Activated T-helper 1 cell treated with Interleukin-2 at 50 U/mL for 16 hours (primary cell): Measurements from ENCODE around the gene DCAKD.

Source experiments
- DNase-seq: peaks from one replicate; pipeline ENCODE4 v3.0.0-alpha.2; 2020; ENCODE audit warnings: low read depth

The DCAKD gene, protein sequence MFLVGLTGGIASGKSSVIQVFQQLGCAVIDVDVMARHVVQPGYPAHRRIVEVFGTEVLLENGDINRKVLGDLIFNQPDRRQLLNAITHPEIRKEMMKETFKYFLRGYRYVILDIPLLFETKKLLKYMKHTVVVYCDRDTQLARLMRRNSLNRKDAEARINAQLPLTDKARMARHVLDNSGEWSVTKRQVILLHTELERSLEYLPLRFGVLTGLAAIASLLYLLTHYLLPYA

DNA sequence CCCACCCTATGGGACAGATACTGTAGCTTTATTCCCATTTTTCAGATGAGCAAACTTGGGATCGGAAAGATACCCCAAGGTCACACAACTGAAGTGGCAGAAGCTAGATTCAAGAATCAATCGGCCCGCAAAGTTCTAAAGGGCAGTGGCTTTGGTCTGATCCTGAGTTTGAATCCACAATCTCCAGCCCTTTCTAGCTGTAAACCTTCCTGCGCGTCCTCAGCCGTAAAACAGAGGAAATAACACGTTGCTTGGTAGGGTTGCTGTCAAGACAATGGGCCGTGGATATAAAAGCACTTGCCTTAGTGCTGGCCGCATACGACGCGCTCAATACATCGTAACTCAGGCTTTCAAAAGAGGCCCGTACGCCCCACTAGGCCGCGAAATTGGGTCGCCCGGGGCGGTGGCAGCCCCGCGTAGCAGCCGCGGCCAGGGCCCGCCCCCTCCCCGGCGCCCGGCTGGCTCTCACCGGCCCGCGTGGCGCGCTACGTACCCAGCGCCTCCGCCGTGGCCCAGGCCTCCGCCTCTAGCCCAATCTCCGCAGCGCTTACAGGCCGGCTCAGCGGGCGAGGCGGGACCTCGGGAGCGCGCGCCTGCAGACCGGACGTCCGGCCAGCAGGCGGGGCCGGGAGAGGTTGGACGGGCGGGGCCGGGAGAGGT lies at the start of gene DCAKD:
TSS of gene DCAKD (minus strand) at position 573 of the 660 bp plus-strand sequence. CDS start 16,747 bp downstream, outside the sequence.
- peak; percentile 86 for DNase-seq

DNA sequence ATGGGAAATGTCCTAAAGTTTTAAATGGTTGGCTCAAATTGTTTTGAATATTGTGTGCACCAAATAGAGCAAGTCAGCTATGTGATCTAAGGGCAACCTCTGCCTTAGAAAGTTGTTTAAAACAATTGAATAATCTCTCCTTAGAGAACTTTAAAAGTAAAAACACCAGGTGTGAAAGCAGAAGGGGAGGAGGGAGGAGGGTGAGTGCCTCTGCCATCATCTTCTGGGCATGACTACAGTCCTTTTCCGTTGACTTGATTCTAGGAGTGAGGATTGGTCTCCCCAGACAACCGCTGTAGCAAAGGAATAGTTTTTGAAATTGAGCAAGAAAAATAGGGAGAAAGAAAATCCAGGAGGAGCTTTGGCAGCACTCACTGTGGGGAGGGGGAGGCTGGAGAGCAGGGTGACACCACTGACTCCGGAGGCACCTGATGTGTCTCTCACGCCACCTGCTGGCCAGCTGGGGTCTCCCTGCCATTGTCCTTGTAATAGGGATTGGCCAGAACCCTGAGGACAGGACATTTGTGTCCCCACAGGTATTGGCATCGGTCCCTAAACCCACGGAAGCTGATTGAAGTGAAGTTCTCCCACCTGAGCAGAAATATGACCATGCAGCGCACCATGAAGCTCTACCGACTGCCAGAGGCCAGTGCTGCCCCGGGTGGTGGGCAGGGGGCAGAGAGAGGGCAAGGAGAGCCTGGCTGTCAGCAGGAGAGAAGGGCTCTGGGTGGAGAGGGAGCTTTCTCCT lies 47.6 kb upstream of the DCAKD start:
- DNase-seq, result peak; percentile 52

DNA sequence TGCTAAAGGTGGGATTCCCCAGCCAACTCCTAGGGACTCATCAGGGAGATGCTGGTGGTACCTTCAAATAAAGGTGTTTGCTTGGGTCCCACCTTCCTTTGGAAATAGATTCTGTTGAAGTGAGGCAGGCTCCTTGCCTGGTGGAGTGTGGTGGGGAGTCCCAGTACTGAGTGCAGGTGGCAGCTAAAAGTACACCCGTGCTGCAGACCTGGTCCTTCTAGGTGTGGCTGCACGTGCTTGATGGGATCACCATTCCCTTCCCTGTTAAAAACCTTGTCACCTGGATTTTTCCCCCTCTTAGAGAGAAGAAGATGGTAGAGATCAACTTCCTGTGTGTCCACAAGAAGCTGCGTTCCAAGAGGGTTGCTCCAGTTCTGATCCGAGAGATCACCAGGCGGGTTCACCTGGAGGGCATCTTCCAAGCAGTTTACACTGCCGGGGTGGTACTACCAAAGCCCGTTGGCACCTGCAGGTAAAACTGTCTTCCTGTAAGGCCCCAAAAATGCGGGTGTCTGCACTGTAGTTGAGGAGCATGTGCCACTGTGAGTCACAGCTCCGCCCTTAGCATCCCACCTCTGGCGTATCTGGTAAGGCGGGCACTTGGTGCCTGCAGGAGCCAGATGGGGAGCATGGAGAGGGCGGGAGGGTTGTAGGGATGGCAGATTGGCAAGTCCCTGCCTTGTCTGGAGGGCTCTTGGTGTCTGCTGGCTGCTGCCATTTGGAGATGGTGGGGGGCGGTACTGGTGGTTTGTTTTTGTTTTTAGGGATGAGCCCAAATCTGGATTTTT lies 46.8 kb upstream of the DCAKD start:
- DNase-seq, result no peak

DNA sequence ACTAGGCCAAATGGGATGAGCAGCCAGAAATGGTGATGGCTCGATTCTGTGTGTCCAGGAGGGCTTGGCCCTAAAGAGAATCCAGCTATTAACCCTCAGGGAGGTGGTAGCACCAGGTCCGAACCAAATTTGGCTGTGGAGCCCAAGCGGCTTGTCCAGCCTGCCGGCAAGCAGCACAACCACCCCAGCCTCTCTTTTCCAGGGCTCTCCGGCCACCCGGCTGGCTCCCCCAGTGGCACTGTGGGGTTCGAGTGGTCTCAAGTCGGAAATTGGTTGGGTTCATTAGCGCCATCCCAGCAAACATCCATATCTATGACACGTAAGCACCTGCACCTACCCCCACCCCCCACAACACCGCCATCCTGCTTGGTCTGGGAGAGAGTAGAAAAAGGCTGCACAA lies 45.5 kb upstream of the DCAKD start:
- DNase-seq, result no peak

DNA sequence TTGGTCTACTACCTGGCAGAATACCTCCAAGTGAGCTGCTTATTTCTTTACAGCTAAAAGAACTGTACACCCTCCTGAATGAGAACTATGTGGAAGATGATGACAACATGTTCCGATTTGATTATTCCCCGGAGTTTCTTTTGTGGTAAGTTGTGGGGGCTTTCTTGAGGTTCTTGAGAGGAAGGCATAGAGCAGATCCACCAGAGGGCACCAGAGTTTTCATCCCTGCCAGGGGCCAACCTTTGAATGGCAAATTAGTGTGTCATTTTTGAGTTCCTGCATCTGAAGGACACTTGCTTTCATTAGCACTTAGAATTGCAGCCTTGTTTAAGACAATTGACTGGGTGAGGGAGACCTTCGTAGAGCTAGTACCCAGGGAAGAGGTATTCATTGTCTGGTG lies 44.7 kb upstream of the DCAKD start:
- no peak for DNase-seq

DNA sequence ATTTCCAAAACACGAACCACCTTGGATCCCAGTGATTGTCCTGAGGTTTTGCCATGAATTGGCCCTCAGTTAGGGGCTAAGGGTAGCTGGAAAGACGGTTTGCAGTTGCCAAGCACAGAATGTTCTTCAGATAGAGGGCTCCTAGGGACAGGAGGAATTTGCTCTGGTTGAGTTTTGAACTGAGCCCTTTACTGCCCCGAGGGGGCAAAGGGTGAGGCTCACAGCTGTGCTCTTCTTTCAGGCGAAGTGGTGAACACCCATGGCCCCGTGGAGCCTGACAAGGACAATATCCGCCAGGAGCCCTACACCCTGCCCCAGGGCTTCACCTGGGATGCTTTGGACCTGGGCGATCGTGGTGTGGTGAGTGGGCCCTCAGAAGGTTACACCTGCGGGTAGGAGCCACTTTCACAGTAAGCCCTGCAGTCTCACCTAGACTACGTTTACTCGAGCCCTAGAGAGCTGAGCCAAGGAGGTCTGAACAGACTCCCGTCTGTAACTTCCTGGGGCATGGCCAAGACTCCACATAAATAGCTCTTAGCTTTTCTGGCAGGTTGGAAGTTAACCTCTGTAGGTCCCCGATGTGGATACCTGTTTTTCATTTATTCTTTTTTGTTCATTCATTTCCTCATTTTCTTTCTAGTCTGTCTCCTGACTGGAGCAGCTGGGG lies 42.1 kb upstream of the DCAKD start:
- DNase-seq, result no peak

DNA sequence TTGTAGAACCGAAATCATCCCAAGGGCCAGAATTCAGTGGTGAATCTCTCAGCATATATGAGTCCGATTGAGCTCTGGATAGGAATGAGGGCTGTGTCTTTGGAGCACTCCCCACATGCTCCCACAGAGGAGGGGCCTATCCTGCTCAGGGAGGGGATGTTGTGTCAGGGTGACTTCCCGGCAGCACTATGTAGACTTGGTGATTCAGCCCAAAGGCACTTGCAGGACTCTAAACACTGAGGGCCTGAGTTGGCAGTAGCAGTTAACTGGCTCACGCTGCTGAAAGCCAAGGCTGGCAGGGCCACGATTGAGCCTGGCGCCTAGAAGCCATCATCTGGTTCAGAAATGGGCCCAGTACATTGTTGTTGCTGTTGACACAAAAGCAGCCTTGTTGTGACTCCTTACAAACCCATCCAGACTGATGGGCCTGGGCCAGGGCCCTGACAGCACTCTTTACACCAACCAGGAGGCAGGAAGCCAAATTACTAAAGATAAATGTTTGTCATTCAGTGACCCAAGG lies 41.5 kb upstream of the DCAKD start:
- no peak for DNase-seq

DNA sequence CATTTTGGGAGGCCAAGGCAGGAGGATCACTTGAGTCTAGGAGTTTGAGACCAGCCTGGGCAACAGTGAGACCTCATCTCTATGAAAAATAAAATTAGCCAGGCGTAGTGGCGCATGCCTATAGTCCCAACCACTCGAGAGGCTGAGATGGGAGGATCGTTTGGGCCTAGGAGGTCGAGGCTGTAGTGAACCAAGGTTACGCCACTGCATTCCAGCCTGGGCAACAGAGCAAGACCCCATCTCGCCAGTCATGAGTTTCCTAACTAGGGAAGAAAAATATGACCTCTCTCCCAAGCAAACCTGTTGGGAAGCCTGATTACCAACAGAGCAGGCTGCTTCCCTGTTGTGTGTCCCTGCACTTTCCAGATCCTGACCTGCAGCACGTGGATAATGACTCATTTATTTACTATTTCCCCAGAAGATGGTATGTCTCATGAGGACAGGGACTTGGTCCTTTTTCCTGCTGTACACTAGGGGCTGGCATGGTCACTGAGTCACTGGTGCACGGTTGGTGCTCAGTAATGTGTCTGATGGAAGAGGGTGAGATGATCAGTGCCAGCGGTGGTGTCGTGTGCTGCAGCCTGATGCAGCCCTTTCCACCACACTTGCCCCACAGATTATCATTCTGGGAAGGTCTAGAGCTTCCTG lies 40.5 kb upstream of the DCAKD start:
- DNase-seq, result no peak

DNA sequence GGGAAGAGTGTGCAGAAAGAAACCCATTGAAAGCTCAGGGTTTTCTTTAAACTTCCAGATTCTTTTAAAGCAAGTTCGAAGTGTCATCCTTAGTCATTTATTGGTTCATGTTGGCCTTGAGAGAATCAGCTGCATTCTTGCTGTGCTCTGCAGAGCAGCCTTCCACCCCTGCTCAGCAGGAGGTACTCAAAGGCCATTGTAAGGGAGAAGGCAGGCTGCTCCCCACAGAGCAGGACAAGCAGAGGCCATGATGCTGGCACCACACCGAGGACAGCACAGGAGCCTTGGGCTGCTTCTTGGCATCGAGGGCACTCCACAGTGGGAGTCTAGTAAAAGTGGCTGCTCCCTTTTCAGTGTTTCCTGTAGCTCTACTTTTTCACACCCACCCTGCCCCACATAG lies 39.3 kb upstream of the DCAKD start:
- DNase-seq, result no peak

DNA sequence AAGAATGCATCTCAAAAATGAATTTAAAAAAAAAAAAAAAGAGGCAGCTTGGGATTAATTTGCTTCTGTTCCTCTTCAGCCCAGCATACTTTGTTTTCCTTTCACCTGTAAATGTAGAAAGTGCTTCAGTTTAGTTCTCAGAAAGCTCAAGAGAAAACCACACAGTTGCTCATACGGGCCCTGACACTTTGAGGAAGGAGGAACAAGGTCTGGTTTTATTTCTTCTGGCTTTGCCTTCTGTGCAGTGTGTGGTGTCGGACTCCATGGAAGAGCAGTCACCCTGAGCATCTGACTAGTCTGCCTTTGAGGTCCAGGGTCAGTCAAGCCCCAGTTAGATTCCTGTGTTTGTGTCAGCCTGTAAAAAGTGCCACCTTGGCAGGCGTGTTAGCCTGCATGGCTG lies 37.3 kb upstream of the DCAKD start:
- DNase-seq, result no peak

DNA sequence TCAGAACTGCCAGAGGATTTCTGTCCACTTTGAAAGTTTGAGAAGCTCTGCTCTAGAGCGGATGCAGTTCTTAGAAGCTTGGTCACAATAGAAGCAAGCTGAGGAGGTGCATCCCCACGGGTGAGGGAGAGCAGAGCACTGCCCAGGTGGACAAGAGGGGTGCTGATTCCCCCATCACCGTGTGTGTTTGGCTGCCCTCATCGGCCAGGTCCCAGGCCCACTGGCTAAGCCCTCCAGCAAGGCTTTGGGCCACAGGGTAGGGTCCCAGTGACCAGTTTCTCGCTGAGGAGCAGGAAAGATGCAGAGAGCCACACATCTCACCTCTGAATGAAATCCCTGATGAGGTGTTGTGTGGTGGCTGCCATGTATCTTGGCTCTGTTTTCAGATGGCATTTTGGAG lies 36.5 kb upstream of the DCAKD start:
- no peak for DNase-seq

DNA sequence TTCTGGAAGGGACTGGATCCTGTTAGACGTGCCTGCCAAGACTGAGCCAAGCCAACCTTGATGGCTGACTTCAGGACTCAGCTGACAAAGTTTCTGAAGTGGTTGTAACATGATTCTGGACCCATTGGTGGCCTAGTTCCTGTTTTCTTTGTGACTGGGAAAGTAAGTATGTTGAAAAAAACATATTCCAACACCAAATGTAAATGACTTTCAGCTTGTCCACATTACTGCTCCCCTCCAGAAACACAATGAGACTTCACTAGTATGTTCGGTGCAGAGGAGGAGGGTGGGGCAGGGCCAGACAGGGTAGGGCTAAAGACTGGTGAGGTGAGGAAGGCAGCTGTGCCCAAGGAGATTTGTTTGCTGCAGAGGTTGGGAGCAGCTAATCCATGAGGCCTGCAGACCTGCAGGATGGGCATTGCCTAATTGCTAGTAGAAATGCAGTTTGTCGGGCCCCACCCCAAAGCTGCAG lies 36.1 kb upstream of the DCAKD start:
- DNase-seq, result no peak

DNA sequence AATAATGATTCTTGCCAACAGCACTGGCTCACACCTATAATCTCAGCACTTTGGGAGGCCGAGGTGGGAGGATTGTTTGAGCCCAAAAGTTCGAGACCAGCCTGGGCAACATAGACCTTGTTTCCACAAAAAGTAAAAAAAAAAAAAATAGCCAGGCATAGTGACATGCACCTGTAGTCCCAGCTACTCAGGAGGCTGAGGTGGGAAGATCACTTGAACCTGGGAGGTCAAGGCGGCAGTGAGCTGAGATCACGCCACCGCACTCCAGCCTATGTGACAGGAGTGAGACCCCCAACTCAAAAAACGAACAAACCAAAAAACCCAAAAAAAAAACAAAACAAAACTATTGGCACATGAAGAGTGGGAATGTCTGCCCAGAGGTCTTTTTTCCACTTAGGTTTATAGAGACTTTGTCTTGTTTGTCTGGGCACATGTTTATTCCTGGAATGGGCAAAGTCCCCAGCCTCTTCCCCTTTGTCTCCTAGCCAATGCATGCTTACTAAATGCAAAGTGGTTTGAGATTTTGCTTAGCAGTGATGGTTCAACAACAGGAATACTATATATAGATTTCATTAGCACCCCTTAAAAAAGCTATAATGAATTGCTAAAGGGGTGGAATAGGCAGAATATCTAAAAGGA lies 35.6 kb upstream of the DCAKD start:
- no peak for DNase-seq

DNA sequence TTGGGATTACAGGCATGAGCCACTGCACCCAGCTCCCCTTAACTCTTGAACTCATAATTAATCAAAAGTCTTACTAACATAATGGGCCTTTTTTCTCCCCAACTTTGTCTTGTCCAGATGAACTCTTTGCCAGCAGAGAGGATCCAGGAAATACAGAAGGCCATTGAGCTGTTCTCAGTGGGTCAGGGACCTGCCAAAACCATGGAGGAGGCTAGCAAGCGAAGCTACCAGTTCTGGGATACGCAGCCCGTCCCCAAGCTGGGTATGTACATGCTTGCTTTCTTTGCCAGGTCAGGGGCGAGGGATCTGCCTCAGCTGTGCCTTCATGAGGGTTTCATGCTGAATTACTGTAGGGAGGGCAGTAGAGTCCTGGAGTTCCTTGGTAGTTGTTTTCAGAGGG lies 35.0 kb upstream of the DCAKD start:
- no peak for DNase-seq

DNA sequence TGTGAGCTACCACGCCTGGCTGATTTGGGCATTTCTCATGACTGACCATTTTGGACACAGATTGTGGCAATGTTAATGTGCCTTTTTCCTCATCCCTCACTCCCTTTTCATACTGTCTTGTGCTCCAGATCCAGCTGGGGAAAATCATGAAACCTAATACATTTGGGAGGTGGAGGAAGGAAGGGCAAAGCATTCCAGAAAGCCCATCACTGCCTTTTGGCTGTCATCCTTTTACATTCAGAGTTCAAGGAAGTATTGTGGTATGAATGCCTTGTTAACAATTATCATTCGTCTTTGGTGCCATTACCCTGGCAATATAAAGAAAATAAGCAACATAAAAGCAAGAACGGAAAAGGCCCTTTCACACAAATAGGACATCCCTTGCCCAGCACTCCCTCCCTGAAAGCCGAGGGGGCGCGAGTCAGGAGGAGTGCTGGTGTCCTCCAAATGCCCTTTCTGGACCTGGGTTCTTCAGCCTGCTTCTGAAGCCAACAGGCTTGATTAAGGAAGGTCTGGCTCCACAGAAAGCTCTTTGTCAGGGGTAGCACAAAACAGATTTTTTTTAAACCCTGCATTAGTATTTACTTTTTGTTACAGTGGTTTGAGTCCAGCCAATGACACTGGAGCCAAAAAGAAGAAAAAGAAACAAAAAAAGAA lies 29.7 kb upstream of the DCAKD start:
- no peak for DNase-seq

DNA sequence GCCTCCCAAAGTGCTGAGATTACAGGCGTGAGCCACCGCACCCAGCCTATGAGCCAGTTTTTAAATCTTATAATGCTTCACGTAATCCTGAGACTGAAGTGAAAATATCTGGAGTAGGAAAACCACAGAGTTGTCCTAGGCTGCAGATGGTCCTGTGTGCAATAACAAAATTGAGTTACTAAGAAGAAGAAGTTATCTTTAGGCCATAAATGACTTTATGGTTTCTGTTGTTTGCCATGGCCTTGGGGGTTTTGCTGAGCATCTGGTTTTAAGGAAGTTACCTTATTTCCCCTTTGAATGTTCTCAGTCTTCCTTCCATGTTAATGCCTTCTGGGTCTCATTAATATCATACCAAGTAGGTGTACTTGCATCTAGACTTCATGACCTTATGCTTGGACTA lies 26.2 kb upstream of the DCAKD start:
- no peak for DNase-seq

DNA sequence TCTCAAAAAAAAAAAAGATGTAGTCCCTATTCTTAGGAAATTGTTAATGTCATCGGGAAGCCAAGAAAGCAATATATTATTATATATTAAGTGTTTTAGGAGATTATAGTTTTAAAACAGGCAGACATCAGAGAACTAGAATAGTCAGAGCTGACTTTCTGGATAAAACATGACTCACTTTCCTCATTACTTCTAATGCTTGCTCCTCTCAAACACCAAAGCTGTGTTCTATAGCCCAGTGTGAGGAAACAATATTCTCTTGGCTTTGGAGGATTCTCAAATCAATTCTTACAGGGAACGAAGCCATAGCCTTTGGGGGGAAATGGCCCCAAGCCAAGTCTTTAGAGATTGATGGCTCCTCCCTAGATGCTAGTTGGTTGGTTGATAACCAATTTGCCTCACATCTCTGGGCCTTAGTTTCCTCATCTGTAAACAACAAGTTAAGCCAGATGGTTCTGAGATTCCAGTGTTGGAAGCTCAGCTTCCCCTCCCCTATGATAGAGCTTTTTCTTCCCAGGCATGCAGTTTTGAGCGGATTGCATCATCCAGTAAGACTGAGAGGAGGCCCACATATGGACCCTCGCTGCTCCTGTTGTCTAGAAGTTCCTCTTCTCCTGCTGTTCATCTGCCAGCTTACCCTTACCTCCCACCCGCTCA lies 22.1 kb upstream of the DCAKD start:
- no peak for DNase-seq

DNA sequence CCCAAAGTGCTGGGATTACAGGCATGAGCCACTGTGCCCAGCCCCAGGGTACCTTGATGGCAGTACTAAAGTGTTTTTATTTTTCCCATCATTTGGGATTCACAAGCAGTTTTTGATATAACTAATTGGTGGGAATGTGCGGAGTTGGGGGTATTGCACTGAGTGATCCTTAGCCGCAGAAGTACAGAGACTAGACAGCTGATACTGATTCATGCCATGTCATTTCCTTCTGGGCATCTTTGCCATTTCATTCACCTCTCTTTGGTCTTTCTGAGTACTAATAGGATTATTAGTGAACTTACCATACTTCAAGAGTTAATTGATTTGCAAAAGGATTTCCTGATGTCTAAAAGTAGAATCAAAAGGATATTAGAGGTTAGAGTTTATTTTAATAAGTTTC lies 19.4 kb upstream of the DCAKD start:
- DNase-seq, result no peak

DNA sequence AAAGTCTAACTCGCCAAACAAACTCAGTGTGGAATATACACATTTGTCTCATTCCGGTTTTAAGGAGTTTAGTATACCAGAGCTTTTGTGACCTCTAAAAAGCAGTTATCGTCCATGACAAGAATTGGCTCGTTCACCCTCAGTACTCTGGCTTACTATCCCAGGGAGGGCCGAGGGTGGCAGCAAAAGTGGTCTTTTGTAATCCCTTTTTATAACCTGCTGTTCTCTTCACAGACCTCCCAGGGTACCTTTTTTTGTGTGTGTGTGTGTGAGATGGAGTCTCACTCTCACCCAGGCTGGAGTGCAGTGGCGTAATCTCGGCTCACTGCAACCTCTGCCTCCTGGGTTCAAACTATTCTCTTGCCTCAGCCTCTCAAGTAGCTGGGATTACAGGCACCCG lies 18.6 kb upstream of the DCAKD start:
- no peak for DNase-seq

DNA sequence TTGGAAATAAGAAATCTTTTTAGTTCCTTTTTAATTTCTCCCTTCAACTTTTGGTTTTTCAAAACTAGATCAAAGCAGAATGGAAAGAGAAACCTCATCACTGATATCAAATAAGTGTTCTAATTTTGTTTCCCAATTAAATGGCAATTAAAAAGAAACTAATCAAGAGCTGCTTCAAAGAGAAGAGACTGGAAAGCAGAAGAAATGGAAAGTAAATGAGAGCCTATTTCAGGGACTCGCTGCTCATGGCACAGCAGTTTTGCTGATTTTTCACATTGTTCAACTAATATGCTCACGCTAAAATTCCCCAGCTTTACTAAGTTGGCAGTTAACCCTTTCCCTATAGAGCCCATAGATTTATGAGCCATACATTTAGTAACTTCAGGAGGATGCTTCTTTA lies 16.2 kb upstream of the DCAKD start:
- DNase-seq, result no peak
